Body of pancreas (tissue), 4 donors: Measurements from ENCODE around the gene WNT3.

Experiments
- CTCF ChIP-seq, 7 experiments: fragments of 450-650 bp in 4 of 7; fragments of 200-600 bp in 3 of 7; sonication (generic) in 3 of 7; IDR thresholded peaks; one replicate each; pipeline ENCODE4 v1.5.1; 2016 to 2019; ENCODE audit warnings: antibody characterized with exemption in 7 of 7
- POLR2A ChIP-seq, 3 donors: fragments of 450-650 bp; IDR thresholded peaks; one replicate each; pipeline ENCODE4 v1.6.1; 2016; ENCODE audit warnings: antibody characterized with exemption in 3 of 3, mild to moderate bottlenecking in 2 of 3

- TF ChIP-seq CTCF (IDR thresholded peaks at IDR 0.05): no peak
- no peak for TF ChIP-seq POLR2A (IDR thresholded peaks at IDR 0.05)
Observed at GRCh38 chr17:46785696-46786095, 32.8 kb downstream of the WNT3 start.
